Right ventricle myocardium inferior (tissue), 1 donor: ENCODE results near the gene PKD2L1. TPM values are rescaled to one million over a fixed set of nuclear protein-coding genes. Genes with fewer than 3 reads are reported as not detected.
A peak's percentile ranks its signal among the peaks of the same experiment; 100 is the strongest.

Experiments
- ATAC-seq: fragments of 200-7000 bp; cut with Tn5 transposase; one replicate; pipeline ENCODE4 v1.9.1; 2020; ENCODE audit warnings: mild to moderate bottlenecking, moderate library complexity
- DNase-seq: peaks from one replicate; pipeline ENCODE4 v3.0.0; 2021; ENCODE audit errors: missing footprints
- intact Hi-C: fragments of 100-400 bp; cut with DNase I; formaldehyde crosslinking; loops from one replicate; pipeline ENCODE4 v1.11.0; 2022
- total RNA-seq: library from RNA; stranded (reverse); fragmentation: NEBNext Ultra II Directional; extraction: Animal tissue kit (Norgen Biotek cat#: 25700); gene quantifications from one replicate; pipeline ENCODE4 v1.2.1, GENCODE V29; 2021
- donor health status: DM: no; HTN: yes; CAD: no; lungs with severe emphysema.

Gene PKD2L1
- total RNA-seq, 1 donor from 2014 or later: not detected

DNA sequence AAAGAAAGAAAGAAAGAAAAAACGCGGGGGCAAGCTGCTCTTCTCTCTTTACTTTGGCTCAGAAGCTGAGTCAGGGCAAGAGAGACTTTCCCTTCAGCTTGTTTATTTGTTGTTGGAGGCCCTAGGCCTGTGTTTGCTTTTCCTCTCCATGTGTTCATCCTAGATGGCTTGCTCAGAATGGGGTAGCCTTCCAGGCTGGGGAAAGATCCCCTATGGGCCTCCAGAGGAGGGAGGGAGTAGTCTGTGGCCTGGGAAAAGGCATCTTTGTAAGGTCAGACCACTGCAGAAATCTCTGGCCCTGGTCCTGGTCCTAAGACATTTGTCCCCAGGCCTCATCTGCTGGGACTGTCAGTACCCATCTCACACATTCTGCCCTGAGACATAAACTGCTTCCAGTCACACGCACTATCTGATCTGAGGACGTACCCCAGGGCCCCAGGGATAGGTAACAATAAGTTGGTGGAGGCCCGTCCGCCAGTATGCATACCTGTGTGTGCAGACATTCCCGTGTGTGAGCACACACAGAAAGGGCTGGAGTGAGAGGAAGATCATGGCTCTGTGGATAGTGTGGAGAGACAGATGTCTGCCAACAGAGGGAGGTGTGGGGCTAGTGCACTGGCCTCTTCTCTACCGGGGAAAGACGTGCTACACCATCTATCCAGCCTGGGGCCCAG lies 12.1 kb upstream of the PKD2L1 start:
- DNase-seq (no peak), ATAC-seq (peak; percentile 53)
- intact Hi-C loops: loop anchor here (1.0 kb wide), 1 partner anchor 91 kb away; no protein-coding TSS in a partner anchor

DNA sequence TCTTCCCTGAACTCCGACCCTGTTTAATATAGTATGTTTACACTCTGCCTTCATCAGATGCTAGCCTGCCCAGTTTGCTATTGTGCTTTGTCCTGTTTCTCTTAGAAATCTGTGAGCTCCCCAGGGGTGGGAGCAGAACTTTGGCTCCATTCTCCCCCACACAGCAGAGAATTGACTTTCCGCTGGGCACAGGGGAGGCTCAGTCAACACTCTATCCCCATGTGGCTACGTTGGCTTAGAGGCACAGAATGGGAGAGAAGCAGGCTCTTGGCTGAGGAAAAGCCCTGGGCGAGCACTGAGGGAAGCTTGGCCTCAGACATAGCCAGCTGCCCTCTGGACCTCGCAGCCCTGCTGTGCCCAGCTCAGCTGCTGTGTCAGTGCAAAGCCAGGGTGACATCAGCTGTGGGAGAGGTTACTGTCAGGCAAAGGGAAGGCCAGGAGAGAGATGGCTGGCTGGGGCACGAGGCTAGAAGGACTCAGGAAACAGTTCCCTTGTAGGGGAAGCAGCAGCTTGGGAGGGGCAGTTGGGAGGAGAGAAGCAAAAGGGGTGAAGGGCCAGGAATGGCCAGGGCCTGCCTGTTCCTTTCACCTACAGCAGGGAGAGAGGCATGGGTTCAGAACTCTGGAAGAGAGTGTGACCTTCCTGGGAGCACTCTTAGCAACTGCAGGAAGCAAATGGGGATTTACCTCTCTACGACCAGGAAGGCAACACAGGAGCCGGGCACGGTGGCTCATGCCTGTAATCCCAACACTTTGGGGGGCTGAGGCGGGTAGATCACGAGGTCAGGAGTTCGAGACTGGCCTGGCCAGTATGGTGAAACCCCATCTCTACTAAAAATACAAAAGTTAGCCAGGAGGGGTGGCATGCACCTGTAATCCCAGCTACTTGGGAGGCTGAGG lies 11.2 kb upstream of the PKD2L1 start:
- intact Hi-C loops: no loop called here
- ATAC-seq: peak; percentile 74
- DNase-seq: peak; percentile 74

DNA sequence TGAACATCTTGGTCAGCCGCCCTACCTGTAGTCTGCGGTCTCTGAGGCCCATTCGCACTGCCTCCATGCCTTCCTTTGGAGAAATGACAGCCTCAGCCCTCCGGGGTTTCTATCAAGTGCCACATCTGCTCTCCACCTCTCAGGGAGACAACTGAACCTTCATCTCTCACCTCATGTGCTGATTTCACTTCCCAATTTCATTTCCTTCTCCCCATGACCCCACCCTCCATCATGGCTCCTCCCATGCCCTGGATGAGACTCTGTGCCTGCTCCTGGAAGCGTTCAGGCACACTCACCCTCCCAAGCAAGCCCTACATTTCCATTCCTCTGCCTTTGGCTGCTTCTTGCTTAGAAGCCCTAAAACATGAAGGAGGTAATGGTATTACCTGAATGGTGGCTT lies 9.2 kb upstream of the PKD2L1 start:
- DNase-seq (no peak), ATAC-seq (no peak)
- intact Hi-C loops: loop anchor here (2.0 kb wide), 1 partner anchor 180 kb away; the partner anchor contains the start of gene SEC31B

DNA sequence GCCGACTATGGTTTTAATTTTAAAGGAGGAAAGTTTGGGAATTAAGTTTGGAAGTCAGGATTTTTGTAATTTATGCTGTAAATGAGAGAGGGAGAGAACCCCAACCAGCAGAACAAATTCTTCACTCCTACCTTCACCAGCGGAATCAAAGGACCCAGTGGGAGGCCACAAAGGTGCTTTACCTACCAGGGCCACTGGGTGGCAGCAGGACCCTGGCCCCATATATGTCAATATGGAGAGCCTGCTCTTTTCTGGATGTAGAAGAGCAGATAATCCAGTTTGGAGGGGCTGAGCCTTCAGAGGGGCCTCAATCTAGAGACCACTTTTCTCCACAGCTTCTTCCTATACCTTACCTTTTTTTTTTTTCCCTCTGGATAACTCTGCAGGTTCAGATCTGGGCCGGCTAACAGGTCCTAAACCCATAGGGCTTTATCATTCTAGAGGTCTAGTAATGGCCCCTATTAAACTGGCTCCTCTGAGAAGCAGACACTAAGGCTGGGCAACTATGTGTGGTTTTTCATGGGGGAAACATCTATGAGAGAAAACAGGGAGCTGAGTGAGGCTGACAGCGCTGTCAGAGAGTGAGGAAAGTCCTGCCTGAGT lies 8.5 kb upstream of the PKD2L1 start:
- peak; percentile 80 for DNase-seq
- ATAC-seq: peak; percentile 69
- intact Hi-C loops: loop anchor here (1.0 to 2.0 kb wide), 2 partner anchors 95 to 180 kb away; partner anchors contain the start of gene SEC31B

DNA sequence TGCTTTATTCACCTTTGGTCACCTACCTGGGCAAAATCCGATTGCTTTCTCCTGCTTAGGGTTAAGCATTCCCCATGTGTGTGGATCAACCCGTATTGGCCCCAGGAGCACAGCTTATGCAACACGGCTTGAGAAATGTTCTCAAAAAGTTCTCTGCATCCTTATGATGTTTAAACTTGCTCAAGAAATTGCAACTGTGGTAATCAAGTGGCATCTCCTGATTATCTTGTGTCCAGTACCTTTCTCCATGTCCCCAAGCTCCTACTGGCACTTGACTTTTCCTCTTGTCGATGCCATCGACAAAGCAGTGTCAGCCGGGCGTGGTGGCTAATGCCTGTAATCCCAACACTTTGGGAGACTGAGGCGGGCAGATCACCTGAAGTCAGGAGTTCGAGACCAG lies 4.7 kb upstream of the PKD2L1 start:
- DNase-seq (no peak), ATAC-seq (no peak)
- intact Hi-C loops: no loop called here

DNA sequence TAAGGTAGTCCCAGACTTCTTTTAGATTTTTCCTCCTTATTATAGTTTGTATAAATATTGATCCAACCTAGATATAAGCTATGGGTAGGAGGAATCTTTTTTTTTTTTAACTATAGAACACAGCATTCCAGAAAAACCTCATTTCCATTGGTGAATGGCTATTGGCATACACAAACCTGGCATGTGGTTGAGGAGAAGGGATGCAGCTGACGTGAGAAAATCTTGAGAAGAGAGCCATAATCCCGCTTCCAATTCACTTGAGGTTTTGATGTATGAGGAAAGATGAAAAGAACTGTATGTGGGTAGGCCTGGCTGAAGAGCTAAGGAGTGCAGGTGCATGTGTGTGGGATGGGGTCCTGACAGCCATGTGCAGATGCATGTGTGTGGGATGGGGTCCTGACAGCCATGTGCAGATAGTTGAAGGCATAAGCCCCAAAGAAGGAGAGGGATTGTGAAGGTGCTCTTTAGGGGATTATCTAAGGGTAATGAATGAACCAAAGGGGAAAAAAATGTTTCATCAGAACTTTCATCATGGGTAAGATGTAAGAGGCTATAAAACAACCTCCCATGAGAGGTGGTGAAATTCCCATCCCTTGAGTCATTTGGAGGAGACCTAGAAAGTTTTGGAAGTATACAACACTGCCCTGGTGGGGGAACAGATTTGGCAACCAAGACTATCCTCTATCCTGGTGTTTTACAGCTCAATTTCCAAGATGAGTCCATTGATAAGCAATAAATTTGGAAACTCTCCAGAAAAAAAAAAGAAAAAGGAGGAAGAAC lies 3.8 kb upstream of the PKD2L1 start:
- ATAC-seq (no peak), DNase-seq (no peak)

DNA sequence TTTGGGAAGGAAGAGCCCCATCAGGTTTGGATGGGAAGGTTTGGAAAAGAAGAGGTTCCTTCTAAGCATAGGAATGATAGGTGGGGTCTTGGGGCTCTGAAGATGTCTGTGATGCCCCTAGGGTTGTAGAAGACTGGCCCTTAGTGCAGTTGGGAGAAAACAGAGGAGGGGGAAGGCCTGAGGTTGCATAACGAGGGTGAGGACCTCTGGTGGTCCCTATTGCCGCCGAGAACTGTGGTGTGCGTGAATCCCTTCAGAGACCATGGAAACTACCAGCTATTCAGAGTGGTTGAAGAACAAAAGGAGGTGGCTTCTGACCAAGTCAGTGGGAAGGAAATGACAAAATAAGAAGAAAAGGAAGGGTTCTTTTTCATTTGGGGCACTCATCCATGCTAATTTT lies 3.1 kb upstream of the PKD2L1 start:
- DNase-seq: no peak
- ATAC-seq: no peak
- intact Hi-C loops: no loop called here

More for the DNA sequence above, 3.8 kb upstream of the PKD2L1 start:
- intact Hi-C loops: no loop called here

DNA sequence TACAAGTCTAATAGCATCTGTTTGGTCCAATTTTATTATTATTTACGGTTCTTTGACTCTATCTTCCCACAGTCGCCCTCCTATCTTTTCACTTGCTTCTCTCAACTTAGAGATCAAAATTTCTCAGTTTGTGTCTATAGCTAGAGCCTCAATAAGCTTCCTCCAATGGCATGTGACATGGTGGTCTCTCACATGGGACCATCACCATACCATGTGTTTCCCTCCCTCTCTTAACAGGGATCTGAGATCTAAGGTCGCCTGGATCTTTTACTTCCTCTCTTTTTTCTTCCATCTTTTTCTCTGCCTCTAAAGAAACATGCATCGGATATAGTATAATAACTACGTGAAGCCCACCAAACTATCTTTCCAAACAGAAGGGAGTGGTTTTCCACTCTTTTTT lies 1.8 kb downstream of the PKD2L1 start:
- intact Hi-C loops: no loop called here
- no peak for ATAC-seq
- no peak for DNase-seq

DNA sequence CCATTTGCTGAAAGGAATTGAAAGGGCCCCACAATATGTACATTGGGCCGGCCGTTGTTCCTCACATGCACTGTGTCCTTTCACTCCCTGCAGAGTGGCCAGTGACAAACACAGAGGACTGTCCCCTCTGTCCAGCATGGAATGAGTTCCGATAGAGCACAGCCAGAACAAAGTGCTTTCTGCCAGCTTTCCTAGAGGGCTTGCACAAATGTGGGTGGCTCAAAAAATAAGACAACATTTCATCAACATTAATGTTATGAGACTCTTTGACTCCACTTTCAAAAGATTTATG lies 2.4 kb downstream of the PKD2L1 start:
- DNase-seq (no peak), ATAC-seq (no peak)
- intact Hi-C loops: no loop called here

DNA sequence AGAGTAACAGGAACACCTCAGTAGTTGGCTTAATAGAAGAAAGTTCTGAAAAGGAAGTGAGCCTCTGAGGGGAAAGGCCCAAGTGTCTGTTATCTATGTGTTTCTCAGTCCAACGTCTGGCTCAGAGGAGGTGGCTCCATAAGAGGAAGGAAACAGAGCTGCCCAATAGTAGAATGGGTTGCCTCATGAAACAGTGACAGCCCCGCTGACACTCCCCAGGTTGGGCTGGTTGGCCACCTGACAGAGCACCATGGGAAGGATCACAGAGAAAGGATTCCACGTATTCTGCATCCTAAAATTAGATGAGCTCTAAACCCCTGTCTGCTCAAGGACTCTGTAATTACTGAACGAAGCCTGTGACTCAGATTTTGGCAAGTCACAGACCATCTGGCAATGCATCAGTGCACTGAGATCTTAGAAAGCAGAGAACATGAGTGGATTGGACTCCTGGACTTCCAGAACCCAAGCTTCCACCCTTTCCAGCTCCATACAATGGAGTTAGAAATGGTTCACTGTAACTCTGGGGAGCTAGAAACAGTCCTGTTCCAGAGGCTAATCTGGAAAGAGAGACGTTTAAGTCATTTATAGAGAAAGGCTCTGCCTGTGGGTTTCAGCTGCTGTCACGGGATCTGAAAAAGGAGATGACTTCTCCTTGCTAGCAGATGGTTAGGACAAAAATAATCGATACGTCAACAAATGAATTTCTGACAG lies 2.9 kb downstream of the PKD2L1 start:
- DNase-seq (no peak), ATAC-seq (peak; percentile 34)
- intact Hi-C loops: no loop called here

DNA sequence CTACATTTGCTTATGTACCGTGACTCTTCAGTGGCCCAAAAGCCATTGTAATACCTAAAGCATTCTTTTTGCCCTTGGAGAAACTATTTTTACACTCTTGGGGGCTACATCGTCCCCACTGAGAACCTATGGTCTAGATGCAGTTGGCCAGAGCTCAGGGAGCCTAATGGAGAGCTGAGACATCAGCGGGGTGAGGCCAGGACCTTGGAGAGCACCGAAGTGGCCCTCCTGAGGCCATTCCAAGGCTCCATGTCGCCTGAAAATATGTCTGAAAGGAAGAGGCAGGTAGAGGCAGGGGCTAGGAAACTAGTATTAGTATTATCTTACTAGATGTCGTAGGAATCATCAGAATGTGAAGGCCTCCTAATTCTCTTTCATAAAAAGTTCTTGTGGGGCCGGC lies 4.9 kb downstream of the PKD2L1 start:
- ATAC-seq (no peak), DNase-seq (no peak)
- intact Hi-C loops: no loop called here

DNA sequence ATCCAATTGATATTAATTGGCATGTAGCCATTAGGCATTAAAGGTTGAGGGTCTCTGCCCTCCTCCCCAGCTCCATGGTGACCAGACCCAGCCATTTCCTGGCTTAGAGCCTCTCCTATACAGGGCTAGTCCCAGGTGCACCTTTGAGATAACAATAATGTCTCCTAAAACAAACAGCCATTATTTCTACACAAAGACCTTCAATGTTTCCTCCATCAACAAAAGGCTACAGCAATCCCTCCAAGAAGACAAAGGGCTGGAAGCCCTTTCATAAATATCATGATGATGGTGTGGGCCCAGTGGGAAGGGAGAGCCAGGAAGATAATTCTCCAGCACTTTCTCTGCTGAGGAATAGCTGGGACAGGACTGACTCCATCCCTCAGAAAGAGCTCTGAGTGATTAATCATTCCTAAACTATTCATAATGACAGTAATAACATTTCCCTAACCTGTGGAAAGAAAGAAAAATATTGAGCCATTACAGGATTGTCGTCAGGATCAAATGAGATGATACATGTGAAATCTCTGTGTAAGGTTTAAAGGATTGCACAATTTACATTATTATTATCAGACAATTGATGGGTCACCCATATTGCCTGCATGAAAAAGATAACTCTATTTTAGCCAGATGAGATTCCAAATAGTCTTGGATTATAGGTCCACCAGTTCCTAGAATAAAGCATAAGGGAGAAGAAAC lies 10.2 kb downstream of the PKD2L1 start:
- DNase-seq (no peak), ATAC-seq (no peak)
- intact Hi-C loops: no loop called here

DNA sequence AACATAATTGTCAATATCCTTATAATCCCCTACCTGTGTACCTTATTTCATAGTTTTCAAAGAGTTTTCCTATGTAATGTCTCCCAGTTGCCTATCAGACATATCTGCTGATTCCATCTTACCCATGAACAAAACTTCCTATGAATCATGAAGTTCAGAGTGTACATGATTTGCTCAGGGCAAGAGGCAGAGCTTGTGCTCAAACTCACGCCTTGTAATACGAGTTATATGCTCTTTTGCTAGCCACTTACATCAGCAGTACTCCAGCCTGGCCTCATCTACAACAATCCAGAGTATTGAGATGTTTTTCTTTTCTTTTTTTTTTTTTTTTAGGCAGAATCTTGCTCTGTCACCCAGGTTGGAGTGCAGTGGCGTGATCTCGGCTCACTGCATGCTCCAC lies 11.8 kb downstream of the PKD2L1 start:
- intact Hi-C loops: no loop called here
- DNase-seq (no peak), ATAC-seq (no peak)

DNA sequence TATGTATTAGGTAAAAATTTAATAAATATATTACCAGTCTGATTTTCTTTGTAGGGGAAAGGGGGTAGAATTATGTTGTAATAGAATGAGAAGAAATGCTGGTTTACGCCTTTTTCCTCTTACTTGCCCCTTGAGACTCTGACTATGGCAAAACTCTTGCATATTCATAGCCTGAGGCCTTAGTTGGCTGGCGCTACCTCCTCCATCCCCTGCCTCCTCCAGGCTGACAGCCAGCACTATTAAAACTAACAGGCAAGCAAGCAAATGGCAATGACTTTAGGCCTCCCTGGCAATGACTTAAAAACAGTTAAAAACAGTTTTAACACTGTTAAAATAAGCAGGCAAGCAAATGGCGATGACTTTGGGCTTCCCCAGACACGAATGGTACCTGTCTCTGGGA lies 14.4 kb downstream of the PKD2L1 start:
- intact Hi-C loops: no loop called here
- ATAC-seq: no peak
- no peak for DNase-seq

DNA sequence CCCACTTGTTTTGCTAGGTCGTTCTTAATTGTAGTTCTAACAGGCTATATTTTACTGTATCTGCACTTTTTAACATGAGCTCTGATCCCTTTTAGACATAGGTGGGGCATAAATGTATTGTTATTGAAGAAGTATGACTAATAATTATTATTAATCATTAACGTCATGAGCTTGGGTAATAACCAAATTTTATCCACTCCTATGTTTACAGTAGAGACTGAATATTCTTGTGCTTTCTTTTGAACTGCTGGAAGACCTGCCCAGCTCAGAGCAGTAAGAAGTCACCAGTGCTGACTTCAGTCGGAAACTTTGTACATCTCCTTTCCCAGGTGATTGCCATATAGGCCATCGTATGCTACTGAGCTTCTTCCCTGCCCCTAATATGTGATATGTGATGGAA lies 18.7 kb downstream of the PKD2L1 start:
- ATAC-seq: no peak
- intact Hi-C loops: no loop called here
- DNase-seq: no peak

DNA sequence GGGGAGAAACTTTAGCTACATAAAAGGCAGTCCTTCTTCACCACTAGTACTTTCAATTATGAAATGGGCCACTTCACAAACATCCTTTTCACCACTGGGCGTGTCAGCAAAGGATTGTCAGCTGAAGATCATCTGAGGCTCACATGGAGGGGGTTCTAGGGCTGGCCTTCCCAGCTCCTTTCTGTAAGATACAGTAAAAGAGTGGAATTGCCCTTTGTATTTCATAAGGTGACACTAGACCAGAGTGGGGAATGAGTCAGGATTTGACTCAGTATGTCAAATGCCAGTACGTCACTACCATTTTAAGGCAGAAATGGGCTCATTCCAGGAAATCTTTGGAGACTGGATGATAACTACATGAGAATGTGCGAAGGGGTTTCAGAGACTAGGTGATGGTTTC lies 22.3 kb downstream of the PKD2L1 start:
- DNase-seq: no peak
- intact Hi-C loops: no loop called here
- ATAC-seq: no peak

DNA sequence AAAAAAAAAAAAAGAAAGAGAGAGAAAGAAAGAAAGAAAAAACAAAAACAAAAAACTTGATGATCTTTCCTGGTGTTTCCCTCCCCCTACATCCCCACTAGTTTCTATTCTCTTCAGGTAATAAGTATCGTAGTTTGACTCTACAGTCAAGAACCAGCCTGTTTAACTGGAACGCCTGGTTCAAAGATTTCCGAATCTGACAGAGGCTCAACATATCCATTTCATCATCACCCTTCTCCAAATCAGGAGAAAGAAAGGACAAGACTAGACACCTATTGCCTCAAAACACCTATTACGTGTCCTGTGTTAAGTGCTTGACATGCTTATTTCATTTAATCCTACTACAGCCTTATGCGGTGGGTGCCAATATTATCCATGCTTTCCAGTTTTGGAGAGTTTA lies 23.2 kb downstream of the PKD2L1 start:
- DNase-seq (no peak), ATAC-seq (no peak)
- intact Hi-C loops: no loop called here

DNA sequence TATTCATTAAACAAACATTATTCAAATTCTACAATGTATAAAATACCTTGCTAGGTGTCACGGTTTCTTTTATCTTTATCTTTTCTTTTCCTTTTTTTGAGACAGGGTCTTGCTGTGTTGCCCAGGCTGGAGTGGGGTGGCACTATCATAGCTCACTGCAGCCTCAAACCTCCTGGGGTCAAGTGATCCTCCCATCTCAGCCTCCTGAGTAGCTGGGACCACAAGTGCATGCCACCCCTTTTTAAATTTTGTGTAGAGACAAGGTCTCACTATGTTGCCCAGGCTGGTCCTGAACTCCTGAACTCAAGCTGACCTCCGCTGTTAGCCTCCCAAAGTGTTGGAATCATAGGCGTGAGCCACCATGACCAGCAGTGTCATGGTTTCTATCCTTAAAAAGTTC lies 25.6 kb downstream of the PKD2L1 start:
- no peak for DNase-seq
- intact Hi-C loops: no loop called here
- ATAC-seq: no peak
